SK-N-SH treated with all-trans-retinoic acid at 6 μM for 48 hours (cell line): ENCODE data around the gene HOXA7.

Experiments used
- ATAC-seq: fragments of 200-7000 bp; cut with Tn5 transposase; 3 replicates; pipeline ENCODE4 v1.9.1; 2020; ENCODE audit warnings: mild to moderate bottlenecking, moderate library complexity
- BACH2 ChIP-seq: fragments of 250-450 bp; sonication (Bioruptor Pico); IDR thresholded peaks from 2 replicates; pipeline ENCODE4 v1.9.0; 2021; ENCODE audit warnings: mild to moderate bottlenecking, borderline replicate concordance
- CSDC2 ChIP-seq: fragments of 250-450 bp; sonication (Bioruptor Pico); IDR thresholded peaks from 2 replicates; pipeline ENCODE4 v1.5.0; 2020; ENCODE audit warnings: mild to moderate bottlenecking, moderate library complexity
- ESRRG ChIP-seq: fragments of 250-450 bp; sonication (Bioruptor Pico); IDR thresholded peaks from 2 replicates; pipeline ENCODE4 v1.6.1; 2021; ENCODE audit warnings: mild to moderate bottlenecking
- GLIS3 ChIP-seq: fragments of 250-450 bp; sonication (Bioruptor Pico); IDR thresholded peaks from 2 replicates; pipeline ENCODE4 v1.5.0; 2020; ENCODE audit warnings: mild to moderate bottlenecking, moderate library complexity
- ISL1 ChIP-seq: fragments of 250-450 bp; sonication (Bioruptor Pico); IDR thresholded peaks from 2 replicates; pipeline ENCODE4 v2.1.2; 2022; ENCODE audit warnings: mild to moderate bottlenecking, moderate library complexity
- OSR1 ChIP-seq: fragments of 250-450 bp; sonication (Bioruptor Pico); IDR thresholded peaks from 2 replicates; pipeline ENCODE4 v1.8.0; 2022; ENCODE audit warnings: moderate library complexity, mild to moderate bottlenecking, inconsistent platforms
- PPARA ChIP-seq: fragments of 250-450 bp; sonication (Bioruptor Pico); IDR thresholded peaks from 2 replicates; pipeline ENCODE4 v1.5.0; 2020; ENCODE audit warnings: mild to moderate bottlenecking, borderline replicate concordance
- RARB ChIP-seq: fragments of 250-450 bp; sonication (Bioruptor Pico); IDR thresholded peaks from 2 replicates; pipeline ENCODE4 v1.8.0; 2021; ENCODE audit warnings: mild to moderate bottlenecking, moderate library complexity
- SNAI2 ChIP-seq: fragments of 250-450 bp; sonication (Bioruptor Pico); IDR thresholded peaks from 2 replicates; pipeline ENCODE4 v1.5.0; 2020; ENCODE audit warnings: mild to moderate bottlenecking, moderate library complexity
- TCF4 ChIP-seq: fragments of 250-450 bp; sonication (Bioruptor Pico); IDR thresholded peaks from 2 replicates; pipeline ENCODE4 v1.8.0; 2021; ENCODE audit warnings: mild to moderate bottlenecking, moderate library complexity, borderline replicate concordance
- TOX ChIP-seq: fragments of 250-450 bp; sonication (Bioruptor Pico); IDR thresholded peaks from 2 replicates; pipeline ENCODE4 v1.8.0; 2021; ENCODE audit warnings: mild to moderate bottlenecking, moderate library complexity, borderline replicate concordance
- ZC3H10 ChIP-seq: fragments of 250-450 bp; sonication (Bioruptor Pico); IDR thresholded peaks from 2 replicates; pipeline ENCODE4 v1.5.1; 2021; ENCODE audit warnings: mild to moderate bottlenecking, moderate library complexity
- ZFP3 ChIP-seq: fragments of 250-450 bp; sonication (Bioruptor Pico); IDR thresholded peaks from 2 replicates; pipeline ENCODE4 v1.5.0; 2020; ENCODE audit warnings: mild to moderate bottlenecking, moderate library complexity
- ZFP30 ChIP-seq: fragments of 450-650 bp; formaldehyde crosslinking; IDR thresholded peaks from 2 replicates; pipeline ENCODE4 v1.5.0; 2022; ENCODE audit warnings: mild to moderate bottlenecking, moderate library complexity
- ZNF565 ChIP-seq: fragments of 450-650 bp; formaldehyde crosslinking; conservative IDR thresholded peaks from 2 replicates; pipeline ENCODE4 v1.5.0; 2020; ENCODE audit warnings: low read depth, mild to moderate bottlenecking, moderate library complexity
- ZNF70 ChIP-seq: fragments of 450-650 bp; formaldehyde crosslinking; IDR thresholded peaks from 2 replicates; pipeline ENCODE4 v1.5.0; 2020; ENCODE audit warnings: mild to moderate bottlenecking, moderate library complexity
- ZNF8 ChIP-seq: fragments of 450-650 bp; formaldehyde crosslinking; IDR thresholded peaks from 2 replicates; pipeline ENCODE4 v1.5.0; 2020; ENCODE audit warnings: mild to moderate bottlenecking, moderate library complexity
- TF ChIP-seq, protein P1 (sequence below): fragments of 250-450 bp; sonication (Bioruptor Pico); IDR thresholded peaks from 2 replicates; pipeline ENCODE4 v1.5.1; 2020; ENCODE audit warnings: low read depth, mild to moderate bottlenecking, moderate library complexity
- TF ChIP-seq, protein P2 (sequence below): fragments of 250-450 bp; sonication (Bioruptor Pico); IDR thresholded peaks from 2 replicates; pipeline ENCODE4 v1.8.0; 2020; ENCODE audit warnings: mild to moderate bottlenecking, moderate library complexity, borderline replicate concordance
- TF ChIP-seq, protein P3 (sequence below): fragments of 250-450 bp; sonication (Bioruptor Pico); IDR thresholded peaks from 2 replicates; pipeline ENCODE4 v1.5.1; 2021; ENCODE audit warnings: mild to moderate bottlenecking, moderate library complexity

The HOXA7 gene

DNA sequence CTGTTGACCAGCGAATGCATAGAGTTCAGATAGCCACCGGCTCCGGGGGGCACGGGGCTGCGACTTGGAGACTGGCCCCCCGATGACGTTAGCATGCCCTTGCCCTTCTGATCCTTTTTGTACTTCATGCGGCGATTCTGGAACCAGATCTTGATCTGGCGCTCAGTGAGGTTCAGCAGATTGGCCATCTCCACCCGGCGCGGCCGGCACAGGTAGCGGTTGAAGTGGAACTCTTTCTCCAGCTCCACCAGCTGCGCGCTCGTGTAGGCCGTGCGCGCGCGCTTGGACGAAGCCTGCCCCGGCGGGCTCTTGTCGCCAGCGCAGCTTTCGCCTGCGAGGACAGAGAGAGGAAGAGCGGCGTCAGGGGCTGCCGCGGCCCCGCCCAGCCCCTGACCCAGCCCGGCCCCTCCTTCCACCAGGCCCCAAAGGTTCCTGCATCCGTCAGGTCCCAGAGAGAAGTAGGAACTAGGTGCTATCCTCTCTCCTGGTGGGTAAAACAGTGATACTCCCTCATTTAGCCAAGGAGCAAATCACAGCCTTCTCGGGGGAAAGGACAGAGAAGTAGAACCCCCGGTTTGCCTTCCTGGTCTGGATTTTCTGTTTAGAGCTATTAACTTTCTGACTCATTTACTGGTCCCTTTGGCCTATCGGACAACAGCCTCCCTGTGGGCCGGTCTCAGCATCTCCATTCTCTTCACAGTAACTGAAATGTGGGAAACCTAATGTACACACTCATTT is 47.9 kb downstream of the HOXA7 start:
- no peak for TF ChIP-seq ISL1 (CRISPR knock-in tag)
- TF ChIP-seq TOX (CRISPR knock-in tag), result no peak
- TF ChIP-seq ZFP30, result no peak
- no peak for TF ChIP-seq ZNF8
- no peak for TF ChIP-seq GLIS3 (CRISPR knock-in tag)
- TF ChIP-seq, protein P1, sequence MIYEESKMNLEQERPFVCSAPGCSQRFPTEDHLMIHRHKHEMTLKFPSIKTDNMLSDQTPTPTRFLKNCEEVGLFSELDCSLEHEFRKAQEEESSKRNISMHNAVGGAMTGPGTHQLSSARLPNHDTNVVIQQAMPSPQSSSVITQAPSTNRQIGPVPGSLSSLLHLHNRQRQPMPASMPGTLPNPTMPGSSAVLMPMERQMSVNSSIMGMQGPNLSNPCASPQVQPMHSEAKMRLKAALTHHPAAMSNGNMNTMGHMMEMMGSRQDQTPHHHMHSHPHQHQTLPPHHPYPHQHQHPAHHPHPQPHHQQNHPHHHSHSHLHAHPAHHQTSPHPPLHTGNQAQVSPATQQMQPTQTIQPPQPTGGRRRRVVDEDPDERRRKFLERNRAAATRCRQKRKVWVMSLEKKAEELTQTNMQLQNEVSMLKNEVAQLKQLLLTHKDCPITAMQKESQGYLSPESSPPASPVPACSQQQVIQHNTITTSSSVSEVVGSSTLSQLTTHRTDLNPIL (CRISPR knock-in tag), result no peak
- TF ChIP-seq ZNF565 (CRISPR knock-in tag), result no peak
- no peak for TF ChIP-seq ZC3H10
- no peak for TF ChIP-seq BACH2
- TF ChIP-seq CSDC2 (CRISPR knock-in tag), result no peak
- no peak for TF ChIP-seq TCF4 (CRISPR knock-in tag)
- TF ChIP-seq RARB, result no peak
- ATAC-seq, result no peak

DNA sequence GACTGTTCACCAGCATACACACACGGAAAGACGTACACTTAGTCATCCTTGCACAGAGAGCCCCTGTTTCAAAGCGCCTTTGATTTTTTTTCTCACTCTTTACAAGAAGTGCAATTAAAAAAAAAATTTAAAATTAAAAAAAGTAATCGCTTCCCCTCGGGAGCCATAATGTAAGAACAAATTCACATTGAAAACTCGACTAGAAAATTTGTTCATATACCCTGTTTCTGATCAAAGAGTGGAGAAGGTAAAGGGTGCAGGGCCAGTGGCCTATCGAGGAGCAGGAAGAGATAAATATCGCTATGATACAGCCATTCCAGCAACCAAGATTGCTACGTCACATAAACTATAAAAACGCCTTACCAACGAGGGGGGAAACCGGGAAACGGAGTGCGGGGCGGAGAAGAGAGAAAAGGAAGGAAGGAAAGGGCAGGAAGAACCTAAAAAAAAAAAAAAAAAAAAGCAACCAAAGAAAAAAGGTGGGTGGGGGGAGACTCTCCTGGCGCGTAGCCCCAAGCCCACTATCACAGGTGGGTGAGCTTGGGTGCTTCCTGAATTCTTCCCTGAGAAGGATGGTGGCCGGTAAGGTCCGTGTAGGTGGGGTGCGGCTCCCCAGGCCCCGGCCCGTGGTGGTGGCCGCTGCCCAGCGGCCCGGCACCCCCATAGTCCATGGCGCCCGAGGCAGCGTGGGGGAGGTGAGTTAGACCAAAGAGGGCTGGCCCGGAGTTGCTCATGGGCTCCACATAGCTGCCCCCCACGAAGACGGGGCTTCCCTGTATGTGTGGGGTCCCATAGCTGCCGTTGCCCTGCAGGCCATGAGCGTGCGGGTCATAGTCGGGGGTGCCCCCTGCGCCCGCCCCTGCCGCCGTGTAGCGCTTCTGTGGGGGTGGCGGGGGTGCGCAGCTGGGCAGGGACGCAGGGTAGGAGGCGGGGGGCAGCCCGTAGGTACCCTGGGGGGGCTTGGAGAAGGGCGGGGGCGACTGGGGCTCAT is 48.8 kb downstream of the HOXA7 start:
- ATAC-seq, result no peak

DNA sequence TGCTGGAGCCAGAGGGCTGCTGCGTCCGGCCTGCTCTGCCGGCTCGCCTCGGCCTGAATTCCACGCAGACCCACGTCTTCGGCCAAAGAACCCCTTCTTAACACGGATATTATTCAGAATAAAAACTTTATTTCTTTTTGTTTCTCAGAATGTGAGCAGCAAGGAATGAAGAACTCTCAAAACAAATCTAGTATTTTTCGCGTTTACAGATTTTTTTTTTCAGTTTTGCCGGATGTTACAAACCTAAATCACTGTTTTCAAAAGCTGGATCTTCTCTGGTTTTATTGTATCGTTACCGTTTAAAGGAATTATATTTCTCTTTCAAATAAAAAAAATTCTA is 49.6 kb downstream of the HOXA7 start:
- TF ChIP-seq ESRRG, result no peak
- no peak for TF ChIP-seq ISL1 (CRISPR knock-in tag)
- TF ChIP-seq, protein P1 (CRISPR knock-in tag), result no peak
- TF ChIP-seq BACH2, result no peak
- TF ChIP-seq ZFP3 (CRISPR knock-in tag), result no peak
- no peak for ATAC-seq

More for the DNA sequence above, 48.8 kb downstream of the HOXA7 start:
- TF ChIP-seq TCF4 (CRISPR knock-in tag) (no peak), OSR1 (no peak), ZFP3 (CRISPR knock-in tag) (no peak), ESRRG (no peak), ZFP30 (no peak), SNAI2 (no peak), PPARA (no peak), ZNF70 (no peak), TOX (CRISPR knock-in tag) (no peak), ISL1 (CRISPR knock-in tag) (no peak)
- TF ChIP-seq, protein P2, sequence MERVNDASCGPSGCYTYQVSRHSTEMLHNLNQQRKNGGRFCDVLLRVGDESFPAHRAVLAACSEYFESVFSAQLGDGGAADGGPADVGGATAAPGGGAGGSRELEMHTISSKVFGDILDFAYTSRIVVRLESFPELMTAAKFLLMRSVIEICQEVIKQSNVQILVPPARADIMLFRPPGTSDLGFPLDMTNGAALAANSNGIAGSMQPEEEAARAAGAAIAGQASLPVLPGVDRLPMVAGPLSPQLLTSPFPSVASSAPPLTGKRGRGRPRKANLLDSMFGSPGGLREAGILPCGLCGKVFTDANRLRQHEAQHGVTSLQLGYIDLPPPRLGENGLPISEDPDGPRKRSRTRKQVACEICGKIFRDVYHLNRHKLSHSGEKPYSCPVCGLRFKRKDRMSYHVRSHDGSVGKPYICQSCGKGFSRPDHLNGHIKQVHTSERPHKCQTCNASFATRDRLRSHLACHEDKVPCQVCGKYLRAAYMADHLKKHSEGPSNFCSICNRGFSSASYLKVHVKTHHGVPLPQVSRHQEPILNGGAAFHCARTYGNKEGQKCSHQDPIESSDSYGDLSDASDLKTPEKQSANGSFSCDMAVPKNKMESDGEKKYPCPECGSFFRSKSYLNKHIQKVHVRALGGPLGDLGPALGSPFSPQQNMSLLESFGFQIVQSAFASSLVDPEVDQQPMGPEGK (CRISPR knock-in tag), result no peak
- TF ChIP-seq, protein P1 (CRISPR knock-in tag), result no peak
- TF ChIP-seq, protein P3, sequence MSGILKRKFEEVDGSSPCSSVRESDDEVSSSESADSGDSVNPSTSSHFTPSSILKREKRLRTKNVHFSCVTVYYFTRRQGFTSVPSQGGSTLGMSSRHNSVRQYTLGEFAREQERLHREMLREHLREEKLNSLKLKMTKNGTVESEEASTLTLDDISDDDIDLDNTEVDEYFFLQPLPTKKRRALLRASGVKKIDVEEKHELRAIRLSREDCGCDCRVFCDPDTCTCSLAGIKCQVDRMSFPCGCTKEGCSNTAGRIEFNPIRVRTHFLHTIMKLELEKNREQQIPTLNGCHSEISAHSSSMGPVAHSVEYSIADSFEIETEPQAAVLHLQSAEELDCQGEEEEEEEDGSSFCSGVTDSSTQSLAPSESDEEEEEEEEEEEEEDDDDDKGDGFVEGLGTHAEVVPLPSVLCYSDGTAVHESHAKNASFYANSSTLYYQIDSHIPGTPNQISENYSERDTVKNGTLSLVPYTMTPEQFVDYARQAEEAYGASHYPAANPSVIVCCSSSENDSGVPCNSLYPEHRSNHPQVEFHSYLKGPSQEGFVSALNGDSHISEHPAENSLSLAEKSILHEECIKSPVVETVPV (CRISPR knock-in tag), result no peak
